C4-2B (cell line): ENCODE data around the gene PFKL.
A peak's percentile ranks its signal among the peaks of the same experiment; 100 is the strongest.

Experiments used
- H3K27ac ChIP-seq: fragments of 450-650 bp; 2 replicates; pipeline ENCODE4 v1.5.1; 2017
- CTCF ChIP-seq: fragments of 450-650 bp; conservative IDR thresholded peaks from 2 replicates; pipeline ENCODE4 v1.5.1; 2017; ENCODE audit warnings: mild to moderate bottlenecking
- ZFX ChIP-seq: fragments of 450-650 bp; IDR thresholded peaks from 2 replicates; pipeline ENCODE4 v1.6.1; 2017

PFKL gene

DNA sequence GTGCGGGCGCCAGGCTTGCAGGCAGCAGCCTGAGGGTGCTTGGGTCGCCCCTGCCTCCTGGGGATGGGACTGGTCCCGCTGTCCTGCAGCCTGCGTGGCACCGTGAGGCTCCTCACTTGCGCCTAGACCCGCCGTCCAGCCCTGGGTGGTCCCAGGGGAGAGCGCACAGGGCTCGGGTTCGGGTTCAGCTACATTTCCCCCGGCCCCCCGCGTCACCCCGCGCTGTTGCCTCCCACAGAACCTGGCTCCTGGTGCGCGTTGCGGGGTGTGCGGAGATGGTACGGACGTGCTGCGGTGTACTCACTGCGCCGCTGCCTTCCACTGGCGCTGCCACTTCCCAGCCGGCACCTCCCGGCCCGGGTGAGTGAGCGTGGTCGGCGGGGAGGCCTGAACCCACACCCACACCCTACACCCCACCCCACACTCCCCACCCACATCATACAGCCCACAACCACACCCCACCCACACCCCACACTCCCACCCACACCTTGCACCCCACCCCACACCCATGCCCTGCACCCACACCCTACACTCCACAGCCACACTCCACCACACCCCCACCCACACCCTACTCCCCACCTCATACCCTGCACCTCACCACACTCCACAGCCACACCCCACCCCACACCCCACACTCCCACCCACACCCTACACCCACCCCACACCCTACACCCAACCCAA is 6.2 kb upstream of the PFKL start:
- no peak overlapping the region for H3K27ac ChIP-seq
- TF ChIP-seq CTCF (no peak), ZFX (no peak)

- no peak for TF ChIP-seq CTCF
- no peak for TF ChIP-seq ZFX
- no peak overlapping the region for H3K27ac ChIP-seq
These were observed 5.3 kb upstream of the PFKL start for GRCh38 chr21:44294391-44295162.

- no peak overlapping the region for H3K27ac ChIP-seq
- TF ChIP-seq CTCF (no peak), ZFX (no peak)
These were observed 4.7 kb upstream of the PFKL start for GRCh38 chr21:44295163-44295573.

DNA sequence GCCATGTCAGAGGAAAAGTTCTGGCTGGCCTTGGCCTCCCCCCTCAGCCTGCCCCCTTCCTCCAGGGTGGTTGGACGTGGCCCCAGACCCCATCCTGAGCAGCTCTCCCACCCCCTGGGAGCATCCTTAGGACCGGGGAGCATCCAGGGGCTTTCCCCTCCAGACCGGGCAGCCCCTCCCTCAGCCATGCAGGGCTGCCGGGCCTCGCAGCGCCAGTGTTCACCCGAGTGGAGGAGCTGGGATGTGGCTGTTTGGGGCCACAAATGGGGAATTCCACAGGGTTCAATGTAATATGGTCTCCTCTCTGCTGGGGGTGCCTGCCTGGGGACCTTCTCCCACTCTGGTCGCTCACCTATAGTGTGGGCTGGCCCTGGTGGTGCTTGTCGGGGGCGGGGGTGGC is 4.2 kb upstream of the PFKL start:
- no peak overlapping the region for H3K27ac ChIP-seq
- TF ChIP-seq CTCF = no peak
- TF ChIP-seq ZFX = no peak

DNA sequence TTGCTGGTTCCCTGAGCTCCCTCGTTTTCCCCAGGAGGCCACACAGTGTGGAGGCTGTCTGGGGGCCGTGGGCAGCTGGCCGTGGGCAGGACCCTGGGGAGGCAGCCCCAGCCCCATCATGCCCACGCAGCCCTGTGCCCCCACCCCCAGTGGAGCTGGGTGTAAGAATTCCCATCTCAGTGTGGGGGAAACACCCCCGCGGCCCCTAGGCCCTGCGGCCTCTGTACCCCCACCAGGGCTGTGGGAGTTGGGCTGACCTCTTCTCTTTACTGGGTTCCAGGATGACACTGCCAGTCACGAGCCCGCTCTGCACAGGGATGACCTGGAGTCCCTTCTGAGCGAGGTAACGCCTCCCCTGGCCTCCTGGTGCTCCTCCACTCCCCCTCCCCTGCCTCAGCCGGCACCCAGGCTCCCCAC is 3.7 kb upstream of the PFKL start:
- TF ChIP-seq CTCF (no peak), ZFX (no peak)
- no peak overlapping the region for H3K27ac ChIP-seq

DNA sequence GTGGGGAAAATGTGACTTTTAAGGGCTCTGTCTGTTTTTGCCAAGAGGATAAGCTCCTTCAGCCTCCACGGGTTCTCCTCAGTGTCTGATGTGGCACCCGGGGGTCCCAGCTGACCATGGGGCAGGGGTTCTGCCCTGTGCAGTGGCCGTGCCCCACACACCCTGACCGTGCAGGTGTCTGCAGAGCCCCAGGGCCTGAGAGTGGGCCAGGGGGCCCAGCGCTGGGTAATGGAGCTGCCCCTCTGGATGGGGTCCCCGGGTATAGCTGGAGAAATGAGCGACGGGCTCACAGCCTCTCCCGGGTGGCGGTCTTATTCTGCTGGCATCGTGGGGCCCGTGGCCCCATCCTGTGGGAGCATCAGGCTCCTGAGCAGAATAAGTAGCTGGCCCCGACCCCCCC is 2.9 kb upstream of the PFKL start:
- H3K27ac ChIP-seq = no peak overlapping the region
- no peak for TF ChIP-seq ZFX
- no peak for TF ChIP-seq CTCF

GRCh38 chr21:44297525-44298290 is 2.1 kb upstream of the PFKL start:
- no peak overlapping the region for H3K27ac ChIP-seq
- no peak for TF ChIP-seq ZFX
- TF ChIP-seq CTCF = peak; percentile 82
